Heart right ventricle (tissue), 16 donors: ENCODE measurements around the gene CMC2. TPM values are rescaled to one million over a fixed set of nuclear protein-coding genes. Genes with fewer than 3 reads are reported as not detected.

Experiments
- ATAC-seq, 8 donors: fragments of 200-7000 bp; cut with Tn5 transposase; one replicate each; pipeline ENCODE4 v1.9.1; 2020; ENCODE audit warnings: mild to moderate bottlenecking in 8 of 8, moderate library complexity in 8 of 8, moderate number of reproducible peaks in 1 of 8
- DNase-seq, 2 donors: peaks; one replicate each; pipeline ENCODE4 v3.0.0-alpha.2; 2020
- H3K27ac ChIP-seq, 10 donors: fragments of 200-600 bp; sonication (generic) in 2 of 10; one replicate each; pipeline versions ENCODE4 v1.5.0 to v1.8.0; 2020 to 2022; ENCODE audit warnings: mild to moderate bottlenecking in 3 of 10
- H3K27me3 ChIP-seq, 7 donors: fragments of 200-600 bp; one replicate each; pipeline ENCODE4 v1.8.0; 2021 to 2022; ENCODE audit warnings: mild to moderate bottlenecking in 2 of 7
- H3K36me3 ChIP-seq, 9 donors: fragments of 200-600 bp; sonication (generic) in 1 of 9; one replicate each; pipeline versions ENCODE4 v1.5.0 to v1.8.0; 2020 to 2022; ENCODE audit warnings: mild to moderate bottlenecking in 2 of 9
- H3K4me1 ChIP-seq, 9 donors: fragments of 200-600 bp; sonication (generic) in 1 of 9; one replicate each; pipeline versions ENCODE4 v1.5.0 to v1.8.0; 2020 to 2022; ENCODE audit warnings: mild to moderate bottlenecking in 4 of 9
- H3K4me3 ChIP-seq, 10 donors: fragments of 200-600 bp; sonication (generic) in 2 of 10; one replicate each; pipeline versions ENCODE4 v1.5.0 to v1.8.0; 2020 to 2022; ENCODE audit warnings: mild to moderate bottlenecking in 7 of 10, moderate library complexity in 2 of 10
- H3K9me3 ChIP-seq, 11 donors: fragments of 200-600 bp in 10 of 11; sonication (generic) in 2 of 11; one replicate each; pipeline versions ENCODE4 v1.5.0 to v1.8.0; 2013 to 2022; ENCODE audit warnings: mild to moderate bottlenecking in 2 of 11, control low read depth in 1 of 11, moderate library complexity in 1 of 11
- WGBS, 2 donors: extraction: QIAGEN DNeasy Blood & Tissue Kit; methylation state at CpG; one replicate each; pipeline ENCODE4 v1.1.7; 2013; ENCODE audit warnings: inconsistent platforms in 1 of 2; 5-methylcytosine and 5-hydroxymethylcytosine counted together
- intact Hi-C, 10 donors: fragments of 100-400 bp; cut with DNase I; formaldehyde crosslinking; loops; one replicate each; pipeline versions ENCODE4 v1.11.1 to v1.14.2; 2022
- polyA plus RNA-seq, 2 donors: library from polyadenylated mRNA; stranded (reverse); fragments of 200-250 nt; gene quantifications; one replicate each; pipeline ENCODE4 v1.2.3, GENCODE V29; 2013
- total RNA-seq, 10 donors: library from RNA; stranded (reverse); fragmentation: NEBNext Ultra II Directional in 3 of 10; extraction: Animal tissue kit (Norgen Biotek cat#: 25700) in 3 of 10; gene quantifications; one replicate each; pipeline versions ENCODE4 v1.2.1 to v1.2.4, GENCODE V29; 2021 to 2023
- TF ChIP-seq, protein P1 (sequence below), 9 donors: fragments of 200-600 bp; sonication (generic) in 2 of 9; IDR thresholded peaks; one replicate each; pipeline versions ENCODE4 v1.5.0 to v1.8.0; 2021 to 2022; ENCODE audit warnings: antibody characterized with exemption in 9 of 9, mild to moderate bottlenecking in 5 of 9, moderate library complexity in 1 of 9
- donor health status: Arrhythmogenic right ventricular cardiomyopathy.
- donor health status: ischemic (EF 13 %, LVEDD 7.1; RV severe dilation, severe dysfunction).
- donor health status: healthy with polysubstance abuse.
- donor health status: DM: no; HTN: yes; CAD: no.
- donor health status: DM: no; HTN: no; CAD: no.
- donor health status: ischemic (EF 25% LVEDD 6.9; RV normal size, moderate dysfunction).
- donor health status: ischemic (EF 25% LVEDD 5.7; RV mildly dilated, moderate dysfunction).
- donor health status: healthy.
- donor health status: DM: yes; HTN: yes; CAD: no.
- donor health status: Ischemic cardiomyopathy.
- donor health status: ischemic (EF 35%, LVEDD 5.7; RV mildly dilated, moderate dysfunction).
- donor health status: nonischemic (EF 11% LVEDD 7.7; RV severe dilation, severe dysfunction).
- donor health status: DM: yes; HTN: yes; CAD: no.
- donor health status: PGD.
- donor health status: ischemic (EF 29% LVEDD 5.4; RV normal size, mild dysfunction).
- donor health status: nonischemic (EF 23%, LVEDD 6.1; RV moderate dilation, normal function).

The CMC2 gene
- total and polyA plus RNA-seq, 12 donors, result 84.3 to 341 (median 121) TPM

DNA sequence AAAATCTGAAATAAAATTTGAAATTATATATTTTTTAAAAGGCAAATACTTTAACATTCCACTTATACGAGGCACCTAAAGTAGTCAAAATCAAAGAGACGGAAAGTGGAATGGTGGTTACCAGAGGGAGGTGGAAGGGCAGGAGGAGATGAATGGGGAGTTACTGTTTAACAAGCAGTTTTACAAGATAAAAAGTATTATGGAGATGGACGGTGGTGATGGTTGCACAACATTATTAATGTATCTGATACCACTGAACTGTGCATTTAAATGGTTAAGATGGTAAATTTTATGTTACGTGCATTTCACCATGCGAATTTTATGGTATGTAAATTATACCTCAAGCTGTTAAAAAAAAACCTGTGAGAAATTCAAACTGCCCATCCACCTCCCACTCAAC is 5.4 kb downstream of the CMC2 start:
- TF ChIP-seq, protein P1, sequence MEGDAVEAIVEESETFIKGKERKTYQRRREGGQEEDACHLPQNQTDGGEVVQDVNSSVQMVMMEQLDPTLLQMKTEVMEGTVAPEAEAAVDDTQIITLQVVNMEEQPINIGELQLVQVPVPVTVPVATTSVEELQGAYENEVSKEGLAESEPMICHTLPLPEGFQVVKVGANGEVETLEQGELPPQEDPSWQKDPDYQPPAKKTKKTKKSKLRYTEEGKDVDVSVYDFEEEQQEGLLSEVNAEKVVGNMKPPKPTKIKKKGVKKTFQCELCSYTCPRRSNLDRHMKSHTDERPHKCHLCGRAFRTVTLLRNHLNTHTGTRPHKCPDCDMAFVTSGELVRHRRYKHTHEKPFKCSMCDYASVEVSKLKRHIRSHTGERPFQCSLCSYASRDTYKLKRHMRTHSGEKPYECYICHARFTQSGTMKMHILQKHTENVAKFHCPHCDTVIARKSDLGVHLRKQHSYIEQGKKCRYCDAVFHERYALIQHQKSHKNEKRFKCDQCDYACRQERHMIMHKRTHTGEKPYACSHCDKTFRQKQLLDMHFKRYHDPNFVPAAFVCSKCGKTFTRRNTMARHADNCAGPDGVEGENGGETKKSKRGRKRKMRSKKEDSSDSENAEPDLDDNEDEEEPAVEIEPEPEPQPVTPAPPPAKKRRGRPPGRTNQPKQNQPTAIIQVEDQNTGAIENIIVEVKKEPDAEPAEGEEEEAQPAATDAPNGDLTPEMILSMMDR (IDR thresholded peaks at IDR 0.05), result no peak
- no peaks in the 10 kb centered on the region for H3K9me3 ChIP-seq
- H3K27me3 ChIP-seq, result no peaks in the 10 kb centered on the region
- intact Hi-C loops, result loop anchor here in 2 of 10 donors (10.0 kb wide), 1 partner anchor 733 kb away; no protein-coding TSS in a partner anchor
- DNase-seq, result no peak
- peaks cover 2 to 59% (median 43%) of the 10 kb centered on the region in 9 donors for H3K4me1 ChIP-seq
- no peaks in the 10 kb centered on the region for H3K36me3 ChIP-seq
- no peak overlapping the region for H3K27ac ChIP-seq
- WGBS, 2 donors, result 86 to 88% methylated on average over 5 of the region's 5 CpGs
- H3K4me3 ChIP-seq, result no peak overlapping the region
- ATAC-seq, result no peak

DNA sequence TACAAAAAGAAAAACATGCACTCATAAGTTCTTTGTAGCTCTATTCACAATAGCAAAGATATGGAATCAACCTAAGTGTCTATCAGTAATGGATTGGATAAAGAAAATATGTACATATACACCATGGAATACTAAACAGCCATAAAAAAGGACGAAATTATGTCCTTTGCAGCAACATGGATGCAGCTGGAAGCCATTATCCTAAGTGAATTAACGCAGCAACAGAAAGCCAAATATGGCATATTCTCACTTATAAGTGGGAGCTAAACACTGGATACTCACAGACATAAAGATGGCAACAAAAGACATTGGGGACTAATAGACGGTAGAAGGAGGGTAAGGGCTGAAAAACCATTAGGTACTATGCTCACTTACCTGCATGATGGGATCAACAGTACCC is 5.8 kb downstream of the CMC2 start:
- no peak for ATAC-seq
- H3K27ac ChIP-seq, result no peak overlapping the region
- 96 to 97% methylated on average over 3 of the region's 3 CpGs for WGBS, 2 donors
- no peak overlapping the region for H3K4me3 ChIP-seq
- DNase-seq, result no peak
- no peaks in the 10 kb centered on the region for H3K9me3 ChIP-seq
- peaks cover 2 to 60% (median 41%) of the 10 kb centered on the region in 9 donors for H3K4me1 ChIP-seq
- no peaks in the 10 kb centered on the region for H3K27me3 ChIP-seq
- TF ChIP-seq, protein P1 (IDR thresholded peaks at IDR 0.05), result no peak
- peaks cover 0 to 4% (median 0%) of the 10 kb centered on the region in 9 donors for H3K36me3 ChIP-seq
- intact Hi-C loops, result loop anchor here in 2 of 10 donors (10.0 kb wide), 1 partner anchor 734 kb away; no protein-coding TSS in a partner anchor

DNA sequence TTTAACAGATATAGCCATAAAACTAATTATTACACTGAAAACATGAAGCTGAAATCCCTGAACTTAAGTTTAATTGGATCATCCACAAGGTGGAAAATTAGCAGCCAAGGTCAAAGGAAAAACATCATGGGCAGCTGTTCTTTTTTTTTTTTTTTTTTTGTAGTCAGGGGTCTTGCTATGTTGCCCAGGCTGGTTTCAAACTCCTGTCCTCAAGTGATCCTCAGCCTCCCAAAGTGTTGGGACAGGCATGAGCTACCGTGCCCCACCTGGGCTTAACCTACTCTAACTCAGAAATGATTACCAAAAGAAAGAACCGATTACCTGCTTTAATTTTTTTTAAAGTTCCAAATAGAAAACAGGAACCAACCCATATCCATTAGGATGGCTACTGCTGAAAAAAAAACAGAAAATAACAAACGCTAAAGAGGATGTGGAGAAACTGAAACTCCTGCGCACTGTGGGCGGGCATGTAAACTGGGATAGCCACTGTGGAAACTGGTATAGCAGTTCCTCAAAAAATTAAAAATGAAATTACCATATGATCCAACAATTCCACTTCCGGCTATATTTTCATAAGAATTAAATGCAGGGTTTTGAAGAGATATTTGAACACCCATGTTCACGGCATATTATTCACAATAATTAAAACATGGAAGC is 8.6 kb downstream of the CMC2 start:
- Histone ChIP-seq H3K4me3 (peak overlapping the region in 2 of 10 donors; percentile 32 to 45), H3K36me3 (peaks cover 0 to 19% (median 0%) of the 10 kb centered on the region in 9 donors), H3K9me3 (no peaks in the 10 kb centered on the region), H3K4me1 (peaks cover 0 to 32% (median 20%) of the 10 kb centered on the region in 9 donors), H3K27me3 (no peaks in the 10 kb centered on the region), H3K27ac (peak overlapping the region in 4 of 10 donors; percentile 6 to 80 (median 12))
- WGBS, 2 donors, result 91 to 96% methylated on average over 7 of the region's 7 CpGs
- DNase-seq (no peak), ATAC-seq (peak in 1 of 8 donors; percentile 8)
- TF ChIP-seq, protein P1 (IDR thresholded peaks at IDR 0.05), result no peak
- intact Hi-C loops, result no loop called here

DNA sequence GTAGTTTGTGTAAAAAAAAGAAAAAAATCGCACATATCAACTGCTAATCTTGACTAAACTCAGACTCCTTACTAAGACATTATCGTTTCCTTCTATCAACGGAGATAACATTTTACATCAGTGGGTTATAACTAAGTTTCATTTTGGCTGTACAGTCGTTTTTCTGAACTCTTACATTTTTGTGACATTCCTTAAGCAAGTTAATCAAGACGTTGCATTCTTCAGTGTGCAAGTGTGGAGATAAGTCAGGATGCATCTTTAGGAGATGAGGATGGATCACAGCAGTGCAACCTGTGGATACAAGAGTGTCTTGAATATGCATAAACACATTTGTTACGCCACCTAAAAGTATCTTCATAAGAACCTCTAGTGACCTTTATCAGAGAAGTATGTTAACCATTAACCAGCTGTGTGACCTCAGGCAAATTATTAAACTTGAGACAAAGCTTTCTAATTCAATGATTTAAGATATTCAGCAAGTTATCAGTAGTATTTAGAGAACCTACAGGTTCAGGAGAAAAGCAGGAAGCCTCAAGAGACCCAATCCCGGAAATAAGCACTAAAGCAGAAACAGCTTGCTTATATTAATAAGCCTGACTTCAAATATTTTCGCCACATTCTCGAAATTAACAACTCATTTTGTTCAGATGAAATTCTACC is 9.4 kb downstream of the CMC2 start:
- peak overlapping the region in 6 of 10 donors; percentile 1 to 80 (median 10) for H3K27ac ChIP-seq

More for the DNA sequence above, 9.4 kb downstream of the CMC2 start:
- ATAC-seq (no peak), DNase-seq (no peak)
- H3K9me3 ChIP-seq, result no peaks in the 10 kb centered on the region
- H3K27me3 ChIP-seq, result no peaks in the 10 kb centered on the region
- TF ChIP-seq, protein P1 (IDR thresholded peaks at IDR 0.05), result no peak
- 36 to 50% methylated on average over 9 of the region's 9 CpGs for WGBS, 2 donors
- intact Hi-C loops, result no loop called here
- peaks cover 0 to 19% (median 0%) of the 10 kb centered on the region in 9 donors for H3K36me3 ChIP-seq
- peak overlapping the region in 5 of 10 donors; percentile 15 to 45 (median 32) for H3K4me3 ChIP-seq
- peaks cover 0 to 26% (median 18%) of the 10 kb centered on the region in 9 donors for H3K4me1 ChIP-seq
